C1 segment of cervical spinal cord (tissue), 14 donors: ENCODE results near the gene HAL.
"Not testable (repeated sequence)": the region's sequence is repeated elsewhere in the genome, so short reads cannot be mapped to it uniquely, and the experiment has no call there.

ENCODE experiments used
- DNase-seq, 14 donors: peaks; one replicate each; lab custom pipeline; 2025; lab: John Stamatoyannopoulos, UW

The HAL gene

DNA sequence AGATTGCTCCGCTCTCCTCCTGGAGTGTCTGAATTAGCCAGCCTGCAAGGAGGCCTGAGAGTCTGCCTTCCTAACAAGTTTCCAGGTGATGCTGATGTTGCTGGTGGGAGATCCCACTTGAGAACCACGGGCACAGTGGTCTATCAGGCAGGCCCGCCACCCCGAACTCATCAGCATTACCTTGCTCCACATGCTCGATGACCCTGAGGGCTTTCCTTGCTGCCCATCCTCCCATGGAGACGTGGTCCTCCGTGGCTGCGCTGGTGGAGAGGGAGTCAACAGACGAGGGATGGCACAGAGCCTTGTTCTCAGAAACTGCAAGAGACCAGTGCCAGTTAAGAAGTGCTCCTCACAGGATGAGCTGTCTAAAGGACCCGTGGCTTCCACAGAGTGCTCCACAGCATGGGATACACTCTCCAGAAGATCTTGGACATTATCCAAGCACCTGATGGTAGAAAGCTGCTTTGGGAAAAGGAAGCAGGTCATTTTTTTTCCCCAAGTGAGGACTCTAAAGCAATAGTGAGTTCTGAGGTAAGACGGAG is 18.3 kb downstream of the HAL start:
- no peak for DNase-seq

DNA sequence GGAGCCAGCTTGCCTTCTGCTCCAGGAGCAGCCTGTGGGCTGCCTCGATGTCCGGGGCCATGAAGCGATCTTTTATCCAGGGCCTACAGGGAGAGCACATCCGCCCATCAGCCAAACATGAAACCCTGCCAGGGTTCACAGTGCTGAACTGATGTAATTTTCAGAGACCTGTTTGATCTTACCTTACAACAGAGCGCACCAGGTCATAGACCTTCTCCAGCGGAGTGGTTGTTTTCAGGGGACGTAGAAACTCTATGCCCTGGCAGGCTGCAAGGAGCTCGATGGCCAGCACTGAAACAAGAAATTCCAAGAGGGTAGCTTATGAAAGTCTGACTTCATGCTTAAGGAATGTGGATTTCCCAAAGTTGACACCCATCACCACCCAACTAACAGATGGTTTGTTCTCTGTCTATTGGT is 19.7 kb downstream of the HAL start:
- DNase-seq = no peak

DNA sequence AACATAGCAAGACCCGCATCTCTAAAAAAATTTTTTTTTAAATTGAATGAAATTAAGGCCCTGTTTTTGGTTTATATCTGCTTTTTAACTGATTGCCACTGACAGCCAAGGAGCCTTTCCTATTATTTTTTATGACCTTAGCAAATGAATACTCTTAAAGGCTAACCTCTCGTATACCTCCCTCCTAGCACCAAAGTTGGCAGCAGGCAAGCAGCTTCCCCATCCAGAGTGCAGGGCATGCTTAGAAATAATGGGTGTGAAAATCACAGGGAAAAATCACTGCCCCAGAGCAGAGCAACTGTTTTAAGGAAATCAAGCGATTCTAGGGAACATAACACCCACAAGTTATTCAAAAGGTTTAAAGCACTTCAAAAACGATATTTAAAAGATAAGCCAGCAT is 20.7 kb downstream of the HAL start:
- DNase-seq = no peak

DNA sequence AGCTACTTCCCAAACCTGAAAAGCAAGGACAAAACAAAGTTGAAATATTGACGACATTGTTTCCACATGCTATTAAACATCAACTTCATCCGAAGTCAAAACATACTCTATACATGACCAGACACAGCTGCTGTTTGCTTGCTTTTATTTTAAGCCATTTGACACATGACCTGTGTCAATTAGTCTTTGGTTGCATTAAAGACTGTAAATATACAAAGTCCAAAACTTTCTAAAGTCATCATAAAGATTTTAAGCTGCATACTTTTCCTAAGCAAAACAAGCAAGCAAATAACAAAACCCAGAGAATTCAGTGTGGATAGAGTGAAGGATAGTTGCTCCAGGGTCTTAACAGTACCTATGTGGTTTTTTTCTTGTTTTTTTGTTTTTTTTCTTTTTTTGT is 21.8 kb downstream of the HAL start:
- DNase-seq = no peak

DNA sequence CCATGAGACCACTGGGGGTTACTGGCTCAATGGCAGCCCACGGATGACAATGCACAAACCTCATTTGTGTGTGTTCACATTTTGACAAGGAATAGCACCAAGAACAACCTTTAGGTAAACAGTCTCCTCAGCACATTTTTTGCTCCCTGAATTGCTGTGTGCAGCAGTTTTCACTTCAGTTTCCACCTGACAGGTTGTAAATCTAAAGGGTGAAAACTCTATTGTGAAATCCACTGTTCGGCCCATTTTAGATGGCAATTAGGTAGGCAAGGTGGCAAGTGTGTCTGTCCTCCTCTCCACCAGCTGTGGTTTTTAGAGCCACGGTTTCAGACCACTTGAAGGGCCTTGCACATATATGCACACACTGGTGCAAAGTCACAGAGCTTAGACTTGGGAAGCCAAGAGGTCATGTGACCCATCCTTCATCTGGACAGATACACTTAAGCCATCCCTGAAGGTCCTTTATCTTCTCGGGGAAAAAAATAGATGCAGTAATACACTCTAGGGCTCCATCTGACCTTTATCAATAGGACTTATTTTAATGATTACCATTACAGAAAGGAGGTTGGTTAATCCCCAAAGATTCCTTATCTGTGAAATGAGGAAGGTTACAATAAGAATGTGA is 23.2 kb downstream of the HAL start:
- no peak for DNase-seq

DNA sequence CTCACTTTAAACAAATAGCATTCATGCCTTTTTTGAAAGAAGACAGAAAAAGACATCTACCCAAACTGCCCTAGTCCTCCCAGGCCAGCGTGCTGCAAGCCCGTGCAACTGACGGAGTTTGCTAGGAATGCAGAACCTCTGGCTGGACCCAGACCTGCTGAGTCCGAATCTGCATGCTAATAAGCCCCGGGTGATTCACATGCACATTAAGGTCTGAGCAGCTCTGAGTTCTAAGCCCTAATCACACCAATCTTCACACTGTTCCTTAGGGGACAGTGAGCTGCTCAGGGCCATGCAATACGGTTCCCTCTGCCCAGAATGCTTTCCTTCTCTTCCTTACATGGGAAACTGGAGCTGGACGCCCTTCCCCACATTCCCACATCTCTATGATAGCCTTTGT is 25.2 kb downstream of the HAL start:
- no peak for DNase-seq

DNA sequence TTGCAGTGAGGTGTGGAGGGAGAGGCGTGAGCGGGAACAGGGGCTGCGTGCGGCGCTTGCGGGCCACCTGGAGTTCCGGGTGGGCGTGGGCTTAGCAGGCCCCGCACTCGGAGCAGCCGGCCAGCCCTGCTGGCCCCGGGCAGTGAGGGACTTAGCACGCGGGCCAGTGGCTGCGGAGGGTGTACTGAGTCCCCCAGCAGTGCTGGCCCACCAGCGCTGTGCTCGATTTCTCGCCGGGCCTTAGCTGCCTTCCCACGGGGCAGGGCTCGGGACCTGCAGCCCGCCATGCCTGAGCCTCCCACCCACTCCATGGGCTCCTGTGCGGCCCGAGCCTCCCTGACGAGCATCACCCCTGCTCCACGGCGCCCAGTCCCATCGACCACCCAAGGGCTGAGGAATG is 27.0 kb downstream of the HAL start:
- not testable (repeated sequence) for DNase-seq

DNA sequence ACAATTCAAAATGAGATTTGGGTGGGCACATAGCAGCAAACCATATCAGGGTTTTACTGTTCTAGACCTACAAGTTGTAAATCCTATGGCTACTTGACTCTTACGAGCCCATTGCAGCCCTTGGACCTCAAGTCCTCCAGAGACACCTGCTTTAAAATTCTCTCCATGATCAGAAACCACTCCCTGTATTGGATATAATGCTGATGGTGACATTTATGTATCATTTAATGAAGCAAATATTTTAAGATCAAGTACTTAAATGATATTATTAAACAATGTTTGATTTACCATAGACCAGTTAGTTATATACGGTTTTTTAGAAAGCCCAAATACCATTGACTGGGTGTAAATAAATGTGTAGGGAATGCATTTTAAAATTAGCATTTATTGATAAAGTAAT is 28.8 kb downstream of the HAL start:
- DNase-seq = no peak

DNA sequence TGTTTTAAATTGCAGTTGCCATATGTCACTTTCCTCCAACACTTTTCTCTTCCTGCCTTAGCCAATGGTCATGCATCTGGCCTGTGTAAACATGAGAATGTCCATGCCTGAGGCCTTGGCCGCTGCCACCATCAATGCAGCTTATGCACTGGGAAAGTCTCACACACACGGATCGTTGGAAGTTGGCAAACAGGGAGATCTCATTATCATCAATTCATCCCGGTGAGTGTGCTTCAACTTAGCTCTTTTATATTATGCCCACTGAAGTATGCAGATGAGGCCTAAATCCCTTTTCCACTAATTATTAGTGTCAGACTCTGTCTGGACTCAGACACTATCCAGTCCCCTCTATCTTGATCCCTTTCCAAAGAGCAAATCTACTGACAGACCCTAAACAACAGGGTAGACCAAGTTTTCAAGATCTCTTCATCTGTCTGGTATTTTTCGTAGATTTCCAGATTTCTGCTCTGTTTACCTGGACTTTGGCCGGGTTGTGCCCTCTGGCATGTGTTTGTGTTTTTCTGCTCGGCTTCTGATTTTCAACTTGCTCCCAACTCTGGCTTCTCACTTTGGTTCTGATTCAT is 29.8 kb downstream of the HAL start:
- DNase-seq = no peak

DNA sequence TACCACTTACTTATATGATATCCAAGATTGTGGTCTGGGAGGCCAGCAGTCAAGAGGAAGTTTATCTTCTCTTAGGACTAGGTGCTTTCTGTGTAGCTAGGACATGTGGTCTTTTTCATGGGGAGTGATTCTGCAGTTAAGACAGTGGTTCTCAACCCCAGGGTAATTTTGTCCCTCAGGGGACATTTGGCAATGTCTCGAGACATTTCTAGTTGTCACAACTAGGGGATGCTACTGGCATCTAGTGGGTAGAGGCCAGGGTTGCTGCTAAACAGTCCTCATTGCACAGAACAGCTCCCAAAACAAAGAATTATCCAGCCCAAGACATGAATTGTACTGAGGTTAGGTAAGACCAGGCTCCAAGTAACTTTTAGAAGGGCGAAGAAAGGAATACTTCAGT is 33.0 kb downstream of the HAL start:
- DNase-seq = no peak

DNA sequence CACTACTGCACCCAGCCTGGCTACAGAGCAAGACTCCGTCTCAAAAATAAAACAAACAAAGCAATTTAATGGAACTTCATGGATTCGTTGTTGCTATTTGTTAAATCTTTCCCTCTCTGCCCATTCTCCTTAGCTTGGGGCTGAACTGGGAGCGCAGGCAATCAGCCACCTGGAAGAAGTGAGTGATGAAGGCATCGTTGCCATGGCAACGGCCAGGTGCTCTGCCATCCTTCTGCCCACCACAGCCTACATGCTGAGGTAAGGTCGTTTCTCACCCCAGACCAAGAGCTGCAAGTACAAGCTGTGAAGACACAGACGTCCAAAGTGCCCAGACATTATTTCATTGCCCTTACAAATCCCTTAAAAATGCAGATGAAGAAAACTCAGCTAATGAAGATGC is 33.9 kb downstream of the HAL start:
- no peak for DNase-seq

DNA sequence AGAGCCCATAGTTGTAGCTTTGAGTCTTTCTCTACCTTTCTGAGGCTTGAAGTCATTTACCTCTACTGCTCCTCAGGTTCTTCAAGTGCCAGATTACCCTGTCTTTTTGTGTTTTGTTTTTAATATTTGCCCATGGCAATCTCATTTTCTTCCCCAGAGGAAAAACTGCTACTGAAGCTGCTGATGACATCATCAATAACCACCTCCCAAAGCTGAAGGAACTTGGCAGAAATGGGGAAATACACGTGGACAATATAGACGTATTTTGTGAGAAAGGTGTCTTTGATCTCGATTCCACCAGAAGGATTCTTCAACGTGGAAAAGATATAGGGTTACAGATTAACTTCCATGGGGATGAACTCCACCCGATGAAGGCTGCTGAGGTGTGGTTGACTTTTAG is 35.9 kb downstream of the HAL start:
- DNase-seq = no peak

DNA sequence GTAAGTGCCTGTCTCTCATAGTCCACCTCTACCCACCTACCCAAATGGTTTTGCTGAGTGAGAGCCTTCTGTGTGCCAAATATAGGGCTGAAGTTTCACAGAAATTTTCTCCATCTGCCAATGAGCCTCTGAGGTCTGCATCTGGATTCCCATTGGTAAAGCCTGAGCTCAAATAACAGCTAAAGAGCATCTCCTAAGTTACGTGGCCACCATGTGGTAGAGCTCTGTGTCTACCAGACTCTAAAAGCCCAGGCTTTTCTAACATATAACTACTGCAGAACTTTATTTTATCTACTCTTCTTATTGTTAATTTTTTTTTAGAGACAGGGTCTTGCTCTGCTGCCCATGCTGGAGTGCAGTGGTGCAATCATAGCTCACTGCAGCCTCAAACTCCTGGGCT is 37.0 kb downstream of the HAL start:
- DNase-seq = no peak

DNA sequence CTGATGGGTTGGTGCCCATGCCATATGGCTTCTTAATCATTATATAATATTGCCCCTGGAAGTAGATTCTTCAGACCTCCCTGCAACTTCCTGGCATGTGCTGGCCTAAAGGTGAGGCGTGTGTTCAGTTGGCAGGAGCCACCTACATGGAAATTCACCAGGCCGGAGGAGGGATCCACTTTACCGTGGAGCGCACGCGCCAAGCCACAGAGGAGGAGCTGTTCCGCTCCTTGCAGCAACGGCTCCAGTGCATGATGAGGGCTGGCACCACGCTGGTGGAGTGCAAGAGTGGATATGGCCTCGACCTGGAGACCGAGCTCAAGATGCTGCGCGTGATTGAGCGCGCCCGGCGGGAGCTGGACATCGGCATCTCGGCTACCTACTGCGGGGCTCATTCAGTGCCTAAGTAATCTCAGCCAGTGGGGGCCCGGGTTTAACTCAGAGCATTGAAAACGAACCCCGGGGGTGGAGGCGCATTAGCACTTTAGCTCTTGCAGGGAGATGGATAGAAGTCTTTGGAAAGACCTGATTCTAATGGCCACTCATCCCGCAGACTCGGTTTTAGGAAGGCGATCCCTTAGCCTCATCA is 39.5 kb downstream of the HAL start:
- DNase-seq = peak in 1 of 14 donors; percentile 72

DNA sequence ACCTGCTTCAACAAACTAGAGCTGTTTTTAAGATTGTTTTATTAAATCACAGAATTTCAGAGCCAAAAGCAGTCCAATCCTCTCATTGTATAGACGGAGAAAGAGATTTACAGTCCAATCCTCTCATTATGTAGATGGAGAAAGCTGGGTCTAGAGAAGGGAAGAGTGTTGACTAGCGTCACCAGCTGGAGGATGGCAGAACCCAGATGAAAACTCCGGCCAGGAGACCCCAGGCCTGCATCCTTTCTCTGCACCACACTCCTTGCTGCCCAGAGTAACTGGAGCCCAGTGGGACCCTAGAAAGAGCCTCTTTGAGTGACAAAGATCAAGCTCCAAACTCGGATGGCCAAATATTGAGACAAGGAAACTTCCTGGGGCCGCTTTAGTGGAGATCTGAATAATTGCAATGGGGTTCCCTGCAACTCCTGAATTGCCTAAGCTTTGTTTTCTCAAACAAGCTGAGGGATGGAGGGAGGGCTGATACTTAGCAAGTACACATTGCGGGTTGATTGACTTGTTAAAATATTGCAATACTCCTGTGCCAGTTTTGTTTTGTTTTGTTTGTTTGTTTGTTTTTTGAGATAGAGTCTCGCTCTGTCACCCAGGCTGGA is 40.5 kb downstream of the HAL start:
- DNase-seq = no peak

DNA sequence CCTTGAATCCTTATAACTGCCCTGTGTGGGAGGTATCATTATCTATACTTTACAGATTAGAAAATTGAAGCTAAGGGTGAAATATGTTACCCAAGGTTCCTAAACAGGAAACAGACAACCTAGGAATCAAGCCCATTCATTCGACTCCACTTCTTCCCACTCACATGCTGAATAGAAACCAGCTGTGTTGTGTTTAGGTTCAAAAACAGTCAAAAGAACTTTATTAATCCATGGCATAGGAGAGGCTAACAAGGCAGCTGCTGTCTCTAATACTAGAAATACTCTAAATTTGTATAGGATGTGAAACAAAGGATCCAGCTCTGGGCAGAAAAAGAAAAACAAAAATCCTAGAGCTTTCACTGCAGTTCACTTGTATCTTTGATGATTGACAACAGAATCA is 43.1 kb downstream of the HAL start:
- DNase-seq = no peak

DNA sequence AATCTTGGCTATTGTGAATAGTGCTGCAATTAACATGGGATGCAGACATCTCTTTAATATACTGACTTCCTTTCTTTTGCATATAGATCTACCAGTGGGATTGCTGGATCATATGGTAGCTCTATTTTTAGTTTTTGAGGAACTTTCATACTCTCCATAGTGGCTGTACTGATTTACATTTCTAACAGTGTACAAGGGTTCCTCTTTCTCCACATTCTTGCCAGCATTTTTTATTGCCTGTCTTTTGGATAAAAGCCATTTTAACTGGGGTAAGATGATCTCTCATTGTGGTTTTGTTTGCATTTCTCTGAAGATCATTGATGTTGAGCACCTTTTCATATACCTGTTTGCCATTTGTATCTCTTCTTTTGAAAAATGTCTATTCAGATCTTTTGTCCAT is 44.6 kb downstream of the HAL start:
- DNase-seq = no peak

DNA sequence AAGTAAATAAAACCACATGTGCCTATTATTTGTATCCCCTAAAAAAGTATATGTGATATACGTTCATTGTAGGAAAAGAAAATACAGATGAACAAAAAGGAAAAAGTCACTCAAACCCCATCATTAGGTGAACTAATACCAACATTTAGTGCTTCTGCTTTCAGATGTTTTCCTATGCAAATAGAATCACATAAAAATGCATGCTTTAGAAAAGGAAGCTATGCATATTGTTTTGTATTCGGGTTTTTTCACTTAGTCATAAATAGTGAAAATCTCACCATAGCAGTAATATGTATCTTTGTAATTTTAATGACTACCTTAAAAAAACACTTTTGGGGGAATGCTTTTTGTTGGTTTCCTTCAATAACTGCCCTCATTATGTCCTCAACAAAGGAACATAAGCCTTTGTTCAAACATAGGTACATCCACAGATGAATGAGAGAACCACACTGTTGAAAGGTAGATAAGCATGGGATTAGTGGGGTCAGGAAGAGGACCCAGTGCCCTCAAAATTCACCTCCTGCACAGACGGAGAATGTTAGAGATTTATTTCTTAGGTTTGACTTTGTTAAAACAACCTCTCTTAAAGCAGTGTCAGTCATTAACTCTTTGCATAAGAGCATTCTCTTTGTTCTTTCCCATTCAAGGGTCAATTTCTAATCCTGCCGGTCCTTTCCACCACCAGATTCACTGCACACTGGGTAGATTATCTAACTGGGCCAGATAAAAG is 46.5 kb downstream of the HAL start:
- no peak for DNase-seq

DNA sequence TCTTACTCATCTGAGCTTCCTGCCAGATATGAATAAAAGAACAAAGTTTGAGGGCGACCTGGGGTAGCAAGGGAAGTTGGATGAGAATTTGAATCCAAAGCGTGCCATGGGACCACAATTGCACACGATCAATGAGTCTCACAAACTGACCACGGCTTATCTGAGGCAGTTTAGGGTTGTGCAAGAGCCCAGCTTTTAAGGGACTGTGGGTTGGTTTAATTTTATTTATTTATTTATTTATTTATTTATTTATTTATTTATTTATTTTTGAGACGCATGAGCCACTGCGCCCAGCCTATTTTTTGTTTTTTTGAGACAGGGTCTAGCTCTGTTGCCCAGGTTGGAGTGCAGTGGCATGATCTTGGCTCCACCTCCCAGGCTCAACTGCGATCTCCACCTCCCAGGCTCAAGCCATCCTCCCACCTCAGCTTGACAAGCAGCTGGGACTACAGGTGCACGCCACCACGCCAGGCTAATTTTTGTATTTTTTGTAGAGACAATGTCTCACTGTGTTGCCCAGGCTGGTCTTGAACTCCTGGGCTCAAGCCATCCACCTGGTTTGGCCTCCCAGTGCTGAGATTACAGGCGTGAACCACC is 51.9 kb downstream of the HAL start:
- no peak for DNase-seq

DNA sequence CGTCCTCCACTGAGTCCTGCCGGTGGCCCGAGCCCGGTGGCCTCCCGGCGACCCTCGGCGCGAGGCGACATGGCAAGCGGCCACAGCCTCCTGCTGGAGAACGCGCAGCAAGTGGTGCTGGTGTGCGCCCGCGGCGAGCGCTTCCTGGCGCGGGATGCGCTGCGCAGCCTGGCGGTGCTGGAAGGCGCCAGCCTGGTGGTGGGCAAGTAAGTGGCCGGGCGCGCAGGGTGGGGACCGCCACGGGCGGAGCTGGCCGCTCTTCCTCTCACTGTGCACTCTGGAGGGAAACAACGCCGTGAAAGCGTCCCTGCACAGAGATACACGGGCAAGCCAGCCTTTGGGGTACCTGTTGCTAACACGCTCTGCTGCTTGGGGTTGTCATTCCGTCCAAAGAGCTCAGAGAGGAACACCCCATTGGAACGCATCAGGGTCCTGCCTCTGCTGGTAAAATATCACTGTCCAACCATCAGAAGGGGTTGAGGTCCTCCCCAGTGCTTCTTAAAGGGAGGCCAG is 52.8 kb downstream of the HAL start, which contains the start of gene AMDHD1:
AMDHD1 (plus strand) TSS at position 2 of the 513 bp plus-strand sequence; CDS start at position 70, 68 bp downstream.
- peak in 7 of 14 donors; percentile 42 to 75 (median 66) for DNase-seq
